K562 (cell line): ENCODE measurements around the gene GNAQ. TPM values are rescaled to one million over a fixed set of nuclear protein-coding genes. Genes with fewer than 3 reads are reported as not detected.
A peak's percentile ranks its signal among the peaks of the same experiment; 100 is the strongest.

Experiments used
- BRD4 ChIP-seq: fragments of 200-600 bp; sonication (generic); IDR thresholded peaks from 2 replicates; pipeline ENCODE4 v1.6.1; 2017; ENCODE audit warnings: inconsistent platforms
- CHCHD3 ChIP-seq: fragments of 250-450 bp; sonication (Bioruptor Pico); IDR thresholded peaks from 2 replicates; pipeline ENCODE4 v2.1.2; 2022; ENCODE audit warnings: mild to moderate bottlenecking
- GATA2 ChIP-seq: sonication (generic); formaldehyde crosslinking; IDR thresholded peaks from 2 replicates; pipeline ENCODE4 v1.4.0; 2020; ENCODE audit warnings: mild to moderate bottlenecking, missing genetic modification reagents
- MIER1 ChIP-seq: fragments of 450-650 bp; IDR thresholded peaks from 2 replicates; pipeline ENCODE4 v1.6.1; 2016; ENCODE audit warnings: antibody characterized with exemption, mild to moderate bottlenecking, low read depth
- PHB ChIP-seq: fragments of 250-450 bp; sonication (Bioruptor Pico); IDR thresholded peaks from 2 replicates; pipeline ENCODE4 v1.5.0; 2021
- RBM25 ChIP-seq: fragments of 200-400 bp; formaldehyde crosslinking; IDR thresholded peaks from 2 replicates; pipeline ENCODE4 v1.6.1; 2018; ENCODE audit warnings: low read length, low read depth, moderate library complexity; ENCODE audit not compliant: severe bottlenecking
- SPI1 ChIP-seq: IDR thresholded peaks from 2 replicates; pipeline ENCODE4 v1.6.1; 2011; ENCODE audit warnings: low read depth, low read length, control low read depth, borderline replicate concordance
- ZNF41 ChIP-seq: fragments of 250-450 bp; sonication (Bioruptor Pico); conservative IDR thresholded peaks from 2 replicates; pipeline ENCODE4 v1.4.0; 2020; ENCODE audit warnings: mild to moderate bottlenecking
- polyA plus RNA-seq, 8 experiments: library from polyadenylated mRNA; depleted of rRNA in 4 of 8; stranded (reverse) in 5 of 8; unstranded in 3 of 8; fragments of >200 nt; fragmentation: Nextera tagmentation in 2 of 8; fragmentation: Illumina TruSeq in 1 of 8; extraction: Ambion mirVana in 2 of 8; extraction: Trizol in 1 of 8; gene quantifications; 2 replicates each; pipeline versions ENCODE4 v1.2.1 to v1.2.3, GENCODE V29; 2011 to 2014; ENCODE audit warnings: inconsistent platforms in 1 of 8, missing spikeins in 1 of 8
- total RNA-seq, 7 experiments: library from RNA; depleted of rRNA in 6 of 7; stranded (reverse); fragments of >200 nt in 6 of 7; fragmentation: Illumina TruSeq in 2 of 7; extraction: Trizol in 2 of 7; gene quantifications; 2 replicates each; pipeline versions ENCODE4 v1.2.1 to v1.2.3, GENCODE V29; 2011 to 2021; ENCODE audit warnings: low replicate concordance in 1 of 7
- TF ChIP-seq, protein P1 (sequence below): fragments of 450-650 bp; IDR thresholded peaks from 2 replicates; pipeline ENCODE4 v1.6.1; 2016; ENCODE audit warnings: mild to moderate bottlenecking, moderate library complexity
- TF ChIP-seq, protein P2 (sequence below), 2 experiments: fragments of 450-650 bp; IDR thresholded peaks; 2 replicates each; pipeline ENCODE4 v1.6.1; 2018; ENCODE audit warnings: mild to moderate bottlenecking in 2 of 2, low read depth in 1 of 2; ENCODE audit not compliant: partially characterized antibody in 2 of 2
- TF ChIP-seq, protein P3 (sequence below): sonication (generic); IDR thresholded peaks from 2 replicates; pipeline ENCODE4 v1.6.1; 2016

The GNAQ gene
- total and polyA plus RNA-seq, 9 of the 15 experiments (the other 6 are each of a cell fraction or from before 2014, with no cell fraction given), result 4.8 to 27.9 (median 17.5) TPM

DNA sequence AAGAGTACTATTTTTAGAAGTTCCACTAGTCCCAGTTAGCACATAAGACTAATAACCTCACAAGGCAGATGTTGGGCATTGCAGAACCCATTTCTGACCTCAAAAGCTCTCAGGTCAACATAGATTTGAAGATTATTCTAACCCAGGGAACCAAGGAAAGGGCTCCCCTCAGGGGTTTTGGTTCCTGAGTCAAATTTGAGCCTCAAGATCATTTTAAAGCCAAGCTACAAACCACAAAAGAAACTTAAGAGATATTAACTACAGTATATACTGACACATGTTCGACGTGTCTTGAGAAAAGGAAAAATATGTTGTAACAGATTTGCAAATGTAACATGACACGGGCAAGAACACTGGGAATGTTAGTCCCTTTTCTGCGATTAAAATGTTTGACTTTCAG is 88.6 kb downstream of the GNAQ start (continued):
- TF ChIP-seq, protein P1, sequence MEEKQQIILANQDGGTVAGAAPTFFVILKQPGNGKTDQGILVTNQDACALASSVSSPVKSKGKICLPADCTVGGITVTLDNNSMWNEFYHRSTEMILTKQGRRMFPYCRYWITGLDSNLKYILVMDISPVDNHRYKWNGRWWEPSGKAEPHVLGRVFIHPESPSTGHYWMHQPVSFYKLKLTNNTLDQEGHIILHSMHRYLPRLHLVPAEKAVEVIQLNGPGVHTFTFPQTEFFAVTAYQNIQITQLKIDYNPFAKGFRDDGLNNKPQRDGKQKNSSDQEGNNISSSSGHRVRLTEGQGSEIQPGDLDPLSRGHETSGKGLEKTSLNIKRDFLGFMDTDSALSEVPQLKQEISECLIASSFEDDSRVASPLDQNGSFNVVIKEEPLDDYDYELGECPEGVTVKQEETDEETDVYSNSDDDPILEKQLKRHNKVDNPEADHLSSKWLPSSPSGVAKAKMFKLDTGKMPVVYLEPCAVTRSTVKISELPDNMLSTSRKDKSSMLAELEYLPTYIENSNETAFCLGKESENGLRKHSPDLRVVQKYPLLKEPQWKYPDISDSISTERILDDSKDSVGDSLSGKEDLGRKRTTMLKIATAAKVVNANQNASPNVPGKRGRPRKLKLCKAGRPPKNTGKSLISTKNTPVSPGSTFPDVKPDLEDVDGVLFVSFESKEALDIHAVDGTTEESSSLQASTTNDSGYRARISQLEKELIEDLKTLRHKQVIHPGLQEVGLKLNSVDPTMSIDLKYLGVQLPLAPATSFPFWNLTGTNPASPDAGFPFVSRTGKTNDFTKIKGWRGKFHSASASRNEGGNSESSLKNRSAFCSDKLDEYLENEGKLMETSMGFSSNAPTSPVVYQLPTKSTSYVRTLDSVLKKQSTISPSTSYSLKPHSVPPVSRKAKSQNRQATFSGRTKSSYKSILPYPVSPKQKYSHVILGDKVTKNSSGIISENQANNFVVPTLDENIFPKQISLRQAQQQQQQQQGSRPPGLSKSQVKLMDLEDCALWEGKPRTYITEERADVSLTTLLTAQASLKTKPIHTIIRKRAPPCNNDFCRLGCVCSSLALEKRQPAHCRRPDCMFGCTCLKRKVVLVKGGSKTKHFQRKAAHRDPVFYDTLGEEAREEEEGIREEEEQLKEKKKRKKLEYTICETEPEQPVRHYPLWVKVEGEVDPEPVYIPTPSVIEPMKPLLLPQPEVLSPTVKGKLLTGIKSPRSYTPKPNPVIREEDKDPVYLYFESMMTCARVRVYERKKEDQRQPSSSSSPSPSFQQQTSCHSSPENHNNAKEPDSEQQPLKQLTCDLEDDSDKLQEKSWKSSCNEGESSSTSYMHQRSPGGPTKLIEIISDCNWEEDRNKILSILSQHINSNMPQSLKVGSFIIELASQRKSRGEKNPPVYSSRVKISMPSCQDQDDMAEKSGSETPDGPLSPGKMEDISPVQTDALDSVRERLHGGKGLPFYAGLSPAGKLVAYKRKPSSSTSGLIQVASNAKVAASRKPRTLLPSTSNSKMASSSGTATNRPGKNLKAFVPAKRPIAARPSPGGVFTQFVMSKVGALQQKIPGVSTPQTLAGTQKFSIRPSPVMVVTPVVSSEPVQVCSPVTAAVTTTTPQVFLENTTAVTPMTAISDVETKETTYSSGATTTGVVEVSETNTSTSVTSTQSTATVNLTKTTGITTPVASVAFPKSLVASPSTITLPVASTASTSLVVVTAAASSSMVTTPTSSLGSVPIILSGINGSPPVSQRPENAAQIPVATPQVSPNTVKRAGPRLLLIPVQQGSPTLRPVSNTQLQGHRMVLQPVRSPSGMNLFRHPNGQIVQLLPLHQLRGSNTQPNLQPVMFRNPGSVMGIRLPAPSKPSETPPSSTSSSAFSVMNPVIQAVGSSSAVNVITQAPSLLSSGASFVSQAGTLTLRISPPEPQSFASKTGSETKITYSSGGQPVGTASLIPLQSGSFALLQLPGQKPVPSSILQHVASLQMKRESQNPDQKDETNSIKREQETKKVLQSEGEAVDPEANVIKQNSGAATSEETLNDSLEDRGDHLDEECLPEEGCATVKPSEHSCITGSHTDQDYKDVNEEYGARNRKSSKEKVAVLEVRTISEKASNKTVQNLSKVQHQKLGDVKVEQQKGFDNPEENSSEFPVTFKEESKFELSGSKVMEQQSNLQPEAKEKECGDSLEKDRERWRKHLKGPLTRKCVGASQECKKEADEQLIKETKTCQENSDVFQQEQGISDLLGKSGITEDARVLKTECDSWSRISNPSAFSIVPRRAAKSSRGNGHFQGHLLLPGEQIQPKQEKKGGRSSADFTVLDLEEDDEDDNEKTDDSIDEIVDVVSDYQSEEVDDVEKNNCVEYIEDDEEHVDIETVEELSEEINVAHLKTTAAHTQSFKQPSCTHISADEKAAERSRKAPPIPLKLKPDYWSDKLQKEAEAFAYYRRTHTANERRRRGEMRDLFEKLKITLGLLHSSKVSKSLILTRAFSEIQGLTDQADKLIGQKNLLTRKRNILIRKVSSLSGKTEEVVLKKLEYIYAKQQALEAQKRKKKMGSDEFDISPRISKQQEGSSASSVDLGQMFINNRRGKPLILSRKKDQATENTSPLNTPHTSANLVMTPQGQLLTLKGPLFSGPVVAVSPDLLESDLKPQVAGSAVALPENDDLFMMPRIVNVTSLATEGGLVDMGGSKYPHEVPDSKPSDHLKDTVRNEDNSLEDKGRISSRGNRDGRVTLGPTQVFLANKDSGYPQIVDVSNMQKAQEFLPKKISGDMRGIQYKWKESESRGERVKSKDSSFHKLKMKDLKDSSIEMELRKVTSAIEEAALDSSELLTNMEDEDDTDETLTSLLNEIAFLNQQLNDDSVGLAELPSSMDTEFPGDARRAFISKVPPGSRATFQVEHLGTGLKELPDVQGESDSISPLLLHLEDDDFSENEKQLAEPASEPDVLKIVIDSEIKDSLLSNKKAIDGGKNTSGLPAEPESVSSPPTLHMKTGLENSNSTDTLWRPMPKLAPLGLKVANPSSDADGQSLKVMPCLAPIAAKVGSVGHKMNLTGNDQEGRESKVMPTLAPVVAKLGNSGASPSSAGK, result peak; percentile 21; the same call in 1 of the 2 replicates
- no peak for TF ChIP-seq RBM25
- TF ChIP-seq, protein P2, sequence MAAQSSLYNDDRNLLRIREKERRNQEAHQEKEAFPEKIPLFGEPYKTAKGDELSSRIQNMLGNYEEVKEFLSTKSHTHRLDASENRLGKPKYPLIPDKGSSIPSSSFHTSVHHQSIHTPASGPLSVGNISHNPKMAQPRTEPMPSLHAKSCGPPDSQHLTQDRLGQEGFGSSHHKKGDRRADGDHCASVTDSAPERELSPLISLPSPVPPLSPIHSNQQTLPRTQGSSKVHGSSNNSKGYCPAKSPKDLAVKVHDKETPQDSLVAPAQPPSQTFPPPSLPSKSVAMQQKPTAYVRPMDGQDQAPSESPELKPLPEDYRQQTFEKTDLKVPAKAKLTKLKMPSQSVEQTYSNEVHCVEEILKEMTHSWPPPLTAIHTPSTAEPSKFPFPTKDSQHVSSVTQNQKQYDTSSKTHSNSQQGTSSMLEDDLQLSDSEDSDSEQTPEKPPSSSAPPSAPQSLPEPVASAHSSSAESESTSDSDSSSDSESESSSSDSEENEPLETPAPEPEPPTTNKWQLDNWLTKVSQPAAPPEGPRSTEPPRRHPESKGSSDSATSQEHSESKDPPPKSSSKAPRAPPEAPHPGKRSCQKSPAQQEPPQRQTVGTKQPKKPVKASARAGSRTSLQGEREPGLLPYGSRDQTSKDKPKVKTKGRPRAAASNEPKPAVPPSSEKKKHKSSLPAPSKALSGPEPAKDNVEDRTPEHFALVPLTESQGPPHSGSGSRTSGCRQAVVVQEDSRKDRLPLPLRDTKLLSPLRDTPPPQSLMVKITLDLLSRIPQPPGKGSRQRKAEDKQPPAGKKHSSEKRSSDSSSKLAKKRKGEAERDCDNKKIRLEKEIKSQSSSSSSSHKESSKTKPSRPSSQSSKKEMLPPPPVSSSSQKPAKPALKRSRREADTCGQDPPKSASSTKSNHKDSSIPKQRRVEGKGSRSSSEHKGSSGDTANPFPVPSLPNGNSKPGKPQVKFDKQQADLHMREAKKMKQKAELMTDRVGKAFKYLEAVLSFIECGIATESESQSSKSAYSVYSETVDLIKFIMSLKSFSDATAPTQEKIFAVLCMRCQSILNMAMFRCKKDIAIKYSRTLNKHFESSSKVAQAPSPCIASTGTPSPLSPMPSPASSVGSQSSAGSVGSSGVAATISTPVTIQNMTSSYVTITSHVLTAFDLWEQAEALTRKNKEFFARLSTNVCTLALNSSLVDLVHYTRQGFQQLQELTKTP (IDR thresholded peaks at IDR 0.05; ENCODE audit: low read depth in 1 of 2, partially characterized antibody in 2 of 2), result no peak
- TF ChIP-seq PHB, result no peak
- TF ChIP-seq CHCHD3 (CRISPR knock-in tag), result no peak
- no peak for TF ChIP-seq SPI1
- no peak for TF ChIP-seq BRD4
- peak; percentile 30; the same call in 1 of the 2 replicates for TF ChIP-seq GATA2
- no peak for TF ChIP-seq MIER1
- TF ChIP-seq, protein P3, sequence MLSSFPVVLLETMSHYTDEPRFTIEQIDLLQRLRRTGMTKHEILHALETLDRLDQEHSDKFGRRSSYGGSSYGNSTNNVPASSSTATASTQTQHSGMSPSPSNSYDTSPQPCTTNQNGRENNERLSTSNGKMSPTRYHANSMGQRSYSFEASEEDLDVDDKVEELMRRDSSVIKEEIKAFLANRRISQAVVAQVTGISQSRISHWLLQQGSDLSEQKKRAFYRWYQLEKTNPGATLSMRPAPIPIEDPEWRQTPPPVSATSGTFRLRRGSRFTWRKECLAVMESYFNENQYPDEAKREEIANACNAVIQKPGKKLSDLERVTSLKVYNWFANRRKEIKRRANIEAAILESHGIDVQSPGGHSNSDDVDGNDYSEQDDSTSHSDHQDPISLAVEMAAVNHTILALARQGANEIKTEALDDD, result peak; percentile 66
- TF ChIP-seq ZNF41 (CRISPR knock-in tag), result no peak
